Kasumi-1 (cell line): ENCODE data around the gene CFAP69.
"Not testable (repeated sequence)": the region's sequence is repeated elsewhere in the genome, so short reads cannot be mapped to it uniquely, and the experiment has no call there.

Source experiments
- DNase-seq, 2 experiments: peaks; one replicate each; lab custom pipeline; 2025; lab: John Stamatoyannopoulos, UW

The CFAP69 gene

GRCh38 chr7:90231304-90231703 is 13.7 kb upstream of the CFAP69 start:
- DNase-seq: no peak

- no peak for DNase-seq
Observed at GRCh38 chr7:90232430-90232829, 12.5 kb upstream of the CFAP69 start.

- no peak for DNase-seq
Observed at GRCh38 chr7:90233569-90233968, 11.4 kb upstream of the CFAP69 start.

GRCh38 chr7:90236721-90237289 is 8.2 kb upstream of the CFAP69 start:
- no peak for DNase-seq

- no peak for DNase-seq
Observed at GRCh38 chr7:90238022-90238421, 7.0 kb upstream of the CFAP69 start.

- DNase-seq: no peak
Observed at GRCh38 chr7:90238583-90238982, 6.4 kb upstream of the CFAP69 start.

GRCh38 chr7:90239050-90239449 is 5.9 kb upstream of the CFAP69 start:
- no peak for DNase-seq

- no peak for DNase-seq
Observed at GRCh38 chr7:90239625-90240228, 5.2 kb upstream of the CFAP69 start.

GRCh38 chr7:90242369-90243168 is 2.4 kb upstream of the CFAP69 start:
- no peak for DNase-seq

GRCh38 chr7:90243556-90243955 is 1.4 kb upstream of the CFAP69 start:
- no peak for DNase-seq

- no peak for DNase-seq
Observed at GRCh38 chr7:90244565-90244908, 437 bp upstream of the CFAP69 start.

- DNase-seq: no peak
Observed at GRCh38 chr7:90246171-90246570, 1.2 kb downstream of the CFAP69 start.

GRCh38 chr7:90248706-90249105 is 3.7 kb downstream of the CFAP69 start:
- DNase-seq: no peak

GRCh38 chr7:90250601-90251303 is 5.8 kb downstream of the CFAP69 start:
- DNase-seq: no peak

- DNase-seq: no peak
Observed at GRCh38 chr7:90251304-90251635, 6.3 kb downstream of the CFAP69 start.

- not testable (repeated sequence) for DNase-seq
Observed at GRCh38 chr7:90256011-90256410, 11.0 kb downstream of the CFAP69 start.

- no peak for DNase-seq
Observed at GRCh38 chr7:90256778-90257177, 11.8 kb downstream of the CFAP69 start.

- no peak for DNase-seq
Observed at GRCh38 chr7:90261441-90261840, 16.5 kb downstream of the CFAP69 start.

- peak; percentile 62 to 69 for DNase-seq
Observed at GRCh38 chr7:90262438-90262837, 17.5 kb downstream of the CFAP69 start.

- DNase-seq: no peak
Observed at GRCh38 chr7:90266808-90267207, 21.8 kb downstream of the CFAP69 start.

- DNase-seq: no peak
Observed at GRCh38 chr7:90267263-90267858, 22.4 kb downstream of the CFAP69 start.

GRCh38 chr7:90269163-90269562 is 24.2 kb downstream of the CFAP69 start:
- DNase-seq: no peak
